H9 (cell line): ENCODE measurements around the gene CPXM2. TPM values are rescaled to one million over a fixed set of nuclear protein-coding genes. Genes with fewer than 3 reads are reported as not detected.

Experiments
- DNase-seq: peaks from one replicate; pipeline ENCODE4 v3.0.0-alpha.2; 2017
- H2AFZ ChIP-seq: one replicate; pipeline ENCODE4 v1.6.1; 2013; ENCODE audit warnings: mild to moderate bottlenecking, low read length, control low read depth, moderate library complexity
- H2AK5ac ChIP-seq: 2 replicates; pipeline ENCODE4 v1.6.1; 2013; ENCODE audit warnings: low read length, control low read depth, mixed read lengths; ENCODE audit not compliant: insufficient read length
- H2BK120ac ChIP-seq: one replicate; pipeline ENCODE4 v1.6.1; 2013; ENCODE audit warnings: low read depth, mild to moderate bottlenecking, low read length, control low read depth, inconsistent platforms; ENCODE audit not compliant: poor library complexity, severe bottlenecking
- H2BK12ac ChIP-seq: 2 replicates; pipeline ENCODE4 v1.6.1; 2013; ENCODE audit warnings: low read length, control low read depth, mixed read lengths, low read depth; ENCODE audit not compliant: insufficient read length
- H2BK15ac ChIP-seq: 2 replicates; pipeline ENCODE4 v1.6.1; 2013; ENCODE audit warnings: low read depth, low read length, control low read depth
- H2BK20ac ChIP-seq: one replicate; pipeline ENCODE4 v1.6.1; 2013; ENCODE audit warnings: low read depth, mild to moderate bottlenecking, low read length, control low read depth, inconsistent platforms; ENCODE audit not compliant: poor library complexity, severe bottlenecking
- H2BK5ac ChIP-seq: 2 replicates; pipeline ENCODE4 v1.6.1; 2013; ENCODE audit warnings: low read length, control low read depth, mixed read lengths; ENCODE audit not compliant: insufficient read length
- H3K14ac ChIP-seq: 2 replicates; pipeline ENCODE4 v1.6.1; 2013; ENCODE audit warnings: low read length, control low read depth; ENCODE audit not compliant: insufficient read depth
- H3K18ac ChIP-seq: 2 replicates; pipeline ENCODE4 v1.6.1; 2013; ENCODE audit warnings: low read depth, mild to moderate bottlenecking, mixed read lengths, low read length, control low read depth; ENCODE audit not compliant: insufficient read length
- H3K23ac ChIP-seq: 2 replicates; pipeline ENCODE4 v1.6.1; 2013; ENCODE audit warnings: low read length, control low read depth, mixed read lengths, low read depth; ENCODE audit not compliant: insufficient read length
- H3K23me2 ChIP-seq: 2 replicates; pipeline ENCODE4 v1.6.1; 2013; ENCODE audit warnings: low read depth, mild to moderate bottlenecking, mixed read lengths, low read length, control low read depth; ENCODE audit not compliant: insufficient read length, poor library complexity, severe bottlenecking
- H3K27ac ChIP-seq: 2 replicates; pipeline ENCODE4 v1.5.1; 2013; ENCODE audit warnings: low read length, control low read depth, mixed read lengths, low read depth; ENCODE audit not compliant: insufficient read length
- H3K27me3 ChIP-seq: 2 replicates; pipeline ENCODE4 v1.6.1; 2013; ENCODE audit warnings: low read length, control low read depth, inconsistent platforms; ENCODE audit not compliant: insufficient read depth
- H3K4ac ChIP-seq: 2 replicates; pipeline ENCODE4 v1.6.1; 2013; ENCODE audit warnings: low read depth, mild to moderate bottlenecking, control low read depth, inconsistent platforms, low read length, moderate library complexity
- H3K4me1 ChIP-seq: 2 replicates; pipeline ENCODE4 v1.6.1; 2013; ENCODE audit warnings: low read length, control low read depth, inconsistent platforms; ENCODE audit not compliant: insufficient read depth
- H3K4me2 ChIP-seq: 2 replicates; pipeline ENCODE4 v1.6.1; 2013; ENCODE audit warnings: low read length, control low read depth, mixed read lengths; ENCODE audit not compliant: insufficient read length, insufficient read depth
- H3K56ac ChIP-seq: 2 replicates; pipeline ENCODE4 v1.6.1; 2013; ENCODE audit warnings: low read depth, mild to moderate bottlenecking, mixed read lengths, low read length, control low read depth; ENCODE audit not compliant: insufficient read length
- H3K79me1 ChIP-seq: 2 replicates; pipeline ENCODE4 v1.6.1; 2013; ENCODE audit warnings: low read depth, mild to moderate bottlenecking, moderate library complexity, low read length, control low read depth, inconsistent platforms; ENCODE audit not compliant: insufficient read depth, poor library complexity, severe bottlenecking
- H3K79me2 ChIP-seq: 2 replicates; pipeline ENCODE4 v1.6.1; 2013; ENCODE audit warnings: low read length, control low read depth, inconsistent platforms; ENCODE audit not compliant: insufficient read depth
- H3K9ac ChIP-seq: 2 replicates; pipeline ENCODE4 v1.6.1; 2013; ENCODE audit warnings: low read length, control low read depth, mixed read lengths; ENCODE audit not compliant: insufficient read length; ENCODE audit errors: extremely low read depth
- H3K9me3 ChIP-seq: one replicate; pipeline ENCODE4 v1.6.1; 2013; ENCODE audit warnings: low read depth, low read length, inconsistent platforms; ENCODE audit not compliant: control insufficient read depth
- H3T11ph ChIP-seq: one replicate; pipeline ENCODE4 v1.6.1; 2013; ENCODE audit warnings: mild to moderate bottlenecking, low read length, control low read depth, inconsistent platforms
- H4K20me1 ChIP-seq: one replicate; pipeline ENCODE4 v1.6.1; 2013; ENCODE audit not compliant: control insufficient read depth, insufficient read length, insufficient read depth
- H4K5ac ChIP-seq: 2 replicates; pipeline ENCODE4 v1.6.1; 2013; ENCODE audit warnings: low read depth, mild to moderate bottlenecking, mixed read lengths, low read length, control low read depth; ENCODE audit not compliant: insufficient read length
- H4K8ac ChIP-seq: replicated peaks from 2 replicates; pipeline ENCODE4 v1.6.1; 2013; ENCODE audit warnings: low read length, control low read depth, mixed read lengths, low read depth; ENCODE audit not compliant: insufficient read length
- H4K91ac ChIP-seq: 2 replicates; pipeline ENCODE4 v1.6.1; 2013; ENCODE audit warnings: low read depth, mild to moderate bottlenecking, moderate library complexity, mixed read lengths, low read length, control low read depth; ENCODE audit not compliant: insufficient read length
- H3K27ac Mint-ChIP-seq, 3 experiments: 2 replicates in 2 of 3; 3 replicates in 1 of 3; pipeline ENCODE4 v1.8.0; 2020 to 2021; ENCODE audit warnings: mixed read lengths in 3 of 3, mild to moderate bottlenecking in 1 of 3, moderate library complexity in 1 of 3
- H3K27me3 Mint-ChIP-seq: 2 replicates; pipeline ENCODE4 v1.8.0; 2021; ENCODE audit warnings: low read depth, mild to moderate bottlenecking, moderate library complexity, mixed read lengths
- H3K36me3 Mint-ChIP-seq, 3 experiments: 2 replicates in 2 of 3; 3 replicates in 1 of 3; pipeline ENCODE4 v1.8.0; 2020 to 2021; ENCODE audit warnings: low read depth in 3 of 3, mixed read lengths in 3 of 3; ENCODE audit not compliant: insufficient read depth in 1 of 3
- H3K4me1 Mint-ChIP-seq, 2 experiments: 2 replicates each; pipeline ENCODE4 v1.8.0; 2020; ENCODE audit warnings: mixed read lengths in 2 of 2
- H3K4me3 Mint-ChIP-seq, 2 experiments: 2 replicates in 1 of 2; 3 replicates in 1 of 2; pipeline ENCODE4 v1.8.0; 2020 to 2021; ENCODE audit warnings: mild to moderate bottlenecking in 2 of 2, mixed read lengths in 2 of 2, moderate library complexity in 1 of 2
- H3K9me3 Mint-ChIP-seq, 2 experiments: 2 replicates in 1 of 2; 3 replicates in 1 of 2; pipeline ENCODE4 v1.8.0; 2020; ENCODE audit warnings: mild to moderate bottlenecking in 2 of 2, mixed read lengths in 2 of 2, moderate library complexity in 1 of 2
- CTCF ChIP-seq: fragments of 200-600 bp; sonication (generic); conservative IDR thresholded peaks from 3 replicates; pipeline ENCODE4 v1.8.0; 2021; ENCODE audit warnings: antibody characterized with exemption, mild to moderate bottlenecking
- WGBS: extraction: QIAGEN DNeasy Blood & Tissue Kit; methylation state at CpG from one replicate; pipeline ENCODE4 v1.1.7; 2013; ENCODE audit warnings: missing lambda C conversion rate, low lambda C conversion rate, mixed read lengths; ENCODE audit not compliant: insufficient read length; ENCODE audit errors: extremely low coverage; 5-methylcytosine and 5-hydroxymethylcytosine counted together
- total RNA-seq: library from RNA; stranded (reverse); gene quantifications from 2 replicates; pipeline ENCODE4 v1.2.1, GENCODE V29; 2021

Gene CPXM2
- total RNA-seq, 1 experiment from 2014 or later: 1.7 TPM

- Histone ChIP-seq H2BK20ac (no peak overlapping the region), H3K14ac (no peak overlapping the region; the same call in 1 of the 2 replicates), H3K79me1 (no peaks in the 10 kb centered on the region), H3K9ac (no peak overlapping the region), H2BK15ac (no peak overlapping the region), H4K8ac (no peak overlapping the region), H3K4ac (no peak overlapping the region), H3K27ac (no peak overlapping the region), H2BK5ac (no peak overlapping the region), H3K9me3 (peaks cover 11% of the 10 kb centered on the region), H2BK12ac (no peak overlapping the region), H3T11ph (no peak overlapping the region), H4K91ac (no peak overlapping the region), H2BK120ac (no peak overlapping the region), H4K5ac (no peak overlapping the region), H3K18ac (peak overlapping the region; percentile 54), H2AK5ac (no peak overlapping the region), H3K27me3 (no peaks in the 10 kb centered on the region), H3K4me2 (no peak overlapping the region), H2AFZ (no peak overlapping the region), H3K4me1 (peaks cover 10% of the 10 kb centered on the region; the same call in 1 of the 2 replicates), H3K23ac (no peak overlapping the region), H4K20me1 (no peaks in the 10 kb centered on the region), H3K56ac (no peak overlapping the region), H3K79me2 (no peaks in the 10 kb centered on the region), H3K23me2 (no peaks in the 10 kb centered on the region)
- peaks cover 6% of the 10 kb centered on the region for H3K27me3 Mint-ChIP-seq
- peaks cover 12 to 22% (median 20%) of the 10 kb centered on the region in 3 experiments for H3K36me3 Mint-ChIP-seq
- H3K27ac Mint-ChIP-seq: peak overlapping the region in 2 of 3 experiments; percentile 40 to 69; a peak in 2 of 7 replicates
- TF ChIP-seq CTCF: no peak
- no peak overlapping the region for H3K4me3 Mint-ChIP-seq
- peaks cover 12 to 14% of the 10 kb centered on the region in 2 experiments; a peak in 4 of 5 replicates for H3K9me3 Mint-ChIP-seq
- no CpG with 5 or more reads among the region's 8 CpGs for WGBS
- DNase-seq: peak; percentile 52
- peaks cover 33 to 42% of the 10 kb centered on the region in 2 experiments for H3K4me1 Mint-ChIP-seq
Measured at GRCh38 chr10:123746942-123747341, 144.7 kb downstream of the CPXM2 start.
